ENCODE measurements around the gene C2orf69. TPM values are rescaled to one million over a fixed set of nuclear protein-coding genes. Genes with fewer than 3 reads are reported as not detected.

C2orf69 gene
- total and polyA plus RNA-seq, 2 of the 13 experiments (the other 11 are each of a cell fraction or from before 2014, with no cell fraction given), result 4.8 to 19.3 TPM

DNA sequence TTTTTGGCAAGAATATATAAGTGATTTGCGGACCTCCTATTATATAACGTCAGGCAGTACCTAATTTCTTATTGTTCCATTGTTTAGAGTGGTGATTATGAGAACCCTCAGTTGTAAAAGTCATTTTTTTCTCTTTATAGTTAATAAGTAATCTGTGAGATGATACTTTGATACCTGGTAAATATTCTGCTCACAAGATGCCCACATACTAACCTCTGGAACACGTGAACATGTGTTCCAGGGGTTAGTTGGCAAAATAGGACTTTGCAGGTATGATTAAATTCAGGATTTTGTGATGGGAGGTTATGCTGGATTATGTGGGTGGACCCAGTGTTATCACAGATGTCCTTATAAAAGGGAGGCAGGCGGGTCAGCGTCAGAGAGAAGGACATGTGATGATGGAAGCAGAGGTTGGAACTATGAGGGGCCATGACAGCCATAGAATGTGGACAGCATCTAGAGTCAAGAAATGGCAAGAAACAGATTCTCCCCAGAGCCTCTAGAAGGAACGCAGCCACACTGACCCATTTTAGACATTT, 61.1 kb downstream of the C2orf69 start (continued):
- no peak for TF ChIP-seq MEIS2 (CRISPR knock-in tag; IDR thresholded peaks at IDR 0.05)
- TF ChIP-seq, protein P1, sequence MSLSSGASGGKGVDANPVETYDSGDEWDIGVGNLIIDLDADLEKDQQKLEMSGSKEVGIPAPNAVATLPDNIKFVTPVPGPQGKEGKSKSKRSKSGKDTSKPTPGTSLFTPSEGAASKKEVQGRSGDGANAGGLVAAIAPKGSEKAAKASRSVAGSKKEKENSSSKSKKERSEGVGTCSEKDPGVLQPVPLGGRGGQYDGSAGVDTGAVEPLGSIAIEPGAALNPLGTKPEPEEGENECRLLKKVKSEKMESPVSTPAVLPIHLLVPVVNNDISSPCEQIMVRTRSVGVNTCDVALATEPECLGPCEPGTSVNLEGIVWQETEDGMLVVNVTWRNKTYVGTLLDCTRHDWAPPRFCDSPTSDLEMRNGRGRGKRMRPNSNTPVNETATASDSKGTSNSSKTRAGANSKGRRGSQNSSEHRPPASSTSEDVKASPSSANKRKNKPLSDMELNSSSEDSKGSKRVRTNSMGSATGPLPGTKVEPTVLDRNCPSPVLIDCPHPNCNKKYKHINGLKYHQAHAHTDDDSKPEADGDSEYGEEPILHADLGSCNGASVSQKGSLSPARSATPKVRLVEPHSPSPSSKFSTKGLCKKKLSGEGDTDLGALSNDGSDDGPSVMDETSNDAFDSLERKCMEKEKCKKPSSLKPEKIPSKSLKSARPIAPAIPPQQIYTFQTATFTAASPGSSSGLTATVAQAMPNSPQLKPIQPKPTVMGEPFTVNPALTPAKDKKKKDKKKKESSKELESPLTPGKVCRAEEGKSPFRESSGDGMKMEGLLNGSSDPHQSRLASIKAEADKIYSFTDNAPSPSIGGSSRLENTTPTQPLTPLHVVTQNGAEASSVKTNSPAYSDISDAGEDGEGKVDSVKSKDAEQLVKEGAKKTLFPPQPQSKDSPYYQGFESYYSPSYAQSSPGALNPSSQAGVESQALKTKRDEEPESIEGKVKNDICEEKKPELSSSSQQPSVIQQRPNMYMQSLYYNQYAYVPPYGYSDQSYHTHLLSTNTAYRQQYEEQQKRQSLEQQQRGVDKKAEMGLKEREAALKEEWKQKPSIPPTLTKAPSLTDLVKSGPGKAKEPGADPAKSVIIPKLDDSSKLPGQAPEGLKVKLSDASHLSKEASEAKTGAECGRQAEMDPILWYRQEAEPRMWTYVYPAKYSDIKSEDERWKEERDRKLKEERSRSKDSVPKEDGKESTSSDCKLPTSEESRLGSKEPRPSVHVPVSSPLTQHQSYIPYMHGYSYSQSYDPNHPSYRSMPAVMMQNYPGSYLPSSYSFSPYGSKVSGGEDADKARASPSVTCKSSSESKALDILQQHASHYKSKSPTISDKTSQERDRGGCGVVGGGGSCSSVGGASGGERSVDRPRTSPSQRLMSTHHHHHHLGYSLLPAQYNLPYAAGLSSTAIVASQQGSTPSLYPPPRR (CRISPR knock-in tag; IDR thresholded peaks at IDR 0.05; ENCODE audit: borderline replicate concordance), result no peak
- TF ChIP-seq ZNF350 (CRISPR knock-in tag; IDR thresholded peaks at IDR 0.05; ENCODE audit: borderline replicate concordance, low read depth), result no peak
- no peak for TF ChIP-seq ZNF510 (CRISPR knock-in tag; IDR thresholded peaks at IDR 0.05; ENCODE audit: low read depth)

DNA sequence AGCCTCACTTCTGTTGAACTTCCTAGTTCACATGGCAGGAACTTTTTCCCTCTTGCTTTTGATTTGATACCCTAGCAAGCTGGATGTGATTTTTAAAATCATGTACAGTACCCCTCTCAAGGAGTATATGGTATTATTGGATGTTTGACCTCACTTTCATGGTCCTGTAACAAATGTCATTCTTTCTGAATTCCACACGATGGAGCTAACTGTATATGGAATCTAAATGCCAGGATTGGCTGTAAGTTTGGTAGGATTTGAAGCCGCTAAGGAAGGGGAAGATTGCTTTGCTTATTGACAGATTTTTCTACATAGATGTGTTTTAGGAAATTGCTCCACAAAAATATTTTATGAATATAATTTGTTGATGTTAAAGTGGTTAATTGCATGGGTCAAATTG, 62.6 kb downstream of the C2orf69 start:
- WGBS (ENCODE audit: low lambda C conversion rate), result 36% methylated on average over 2 of the region's 2 CpGs
- no peak overlapping the region for H3K4me3 ChIP-seq (replicated peaks in 1 of 3; ENCODE audit: insufficient read depth in 1 of 3, low read depth in 2 of 3, low read length in 3 of 3)
- CTCF ChIA-PET (ENCODE audit: low intra/inter-chr PET ratio, low total read pairs), result interaction anchor here (1.2 to 1.7 kb wide), 3 partner anchors 508 to 729 kb away, joined by 5 to 9 read pairs (median 7); partner anchors contain the start of gene KCTD18
- H3K27ac ChIP-seq (ENCODE audit: extremely low read length, insufficient read depth, low read length), result no peak overlapping the region
- intact Hi-C loops (cut with micrococcal nuclease; ENCODE audit: unreplicated experiment) (loop anchor here (1.0 to 10.0 kb wide), 4 partner anchors 537 to 761 kb away; partner anchors contain the start of gene KCTD18), in situ Hi-C loops (cut with HindIII; ENCODE audit: extremely low pct_ligation_motif_present, low pct_unique_long_range_greater_than_20kb) (loop anchor here (10.0 to 25.0 kb wide), 3 partner anchors 511 to 839 kb away; partner anchors contain the start of gene BZW1)
- POLR2A ChIA-PET, result interaction anchor here (0.8 kb wide), 1 partner anchor 537 kb away, joined by 3 read pairs; the partner anchor contains the start of gene KCTD18
- H3K9ac ChIP-seq (ENCODE audit: insufficient read depth, low read depth, low read length), result no peak overlapping the region
- no peak overlapping the region for H2AFZ ChIP-seq (ENCODE audit: low read length)
- no peaks in the 10 kb centered on the region for H3K27me3 ChIP-seq (ENCODE audit: control insufficient read depth in 1 of 2, insufficient read depth in 2 of 2, low read length in 2 of 2)
- H3K9me3 ChIP-seq (ENCODE audit: low read length), result no peaks in the 10 kb centered on the region
- no peaks in the 10 kb centered on the region for H3K79me2 ChIP-seq (ENCODE audit: insufficient read depth, low read length)
- DNase-seq (ENCODE audit: low spot score), result peak; percentile 46
- ATAC-seq, result peak; percentile 79
- no peak overlapping the region for H3K4me2 ChIP-seq (ENCODE audit: low read depth, low read length)
- no peaks in the 10 kb centered on the region for H4K20me1 ChIP-seq (ENCODE audit: insufficient read depth, low read length)
- no TSS peak for BruUV-seq (replicated peaks)
- peak; percentile 89 for FAIRE-seq
- peaks cover 26% of the 10 kb centered on the region for H3K4me1 ChIP-seq (ENCODE audit: insufficient read depth, low read length)
- H3K36me3 ChIP-seq (replicated peaks in 1 of 2; ENCODE audit: control insufficient read depth in 1 of 2, insufficient read depth in 2 of 2, low read length in 2 of 2), result no peaks in the 10 kb centered on the region
- TF ChIP-seq, protein P2, sequence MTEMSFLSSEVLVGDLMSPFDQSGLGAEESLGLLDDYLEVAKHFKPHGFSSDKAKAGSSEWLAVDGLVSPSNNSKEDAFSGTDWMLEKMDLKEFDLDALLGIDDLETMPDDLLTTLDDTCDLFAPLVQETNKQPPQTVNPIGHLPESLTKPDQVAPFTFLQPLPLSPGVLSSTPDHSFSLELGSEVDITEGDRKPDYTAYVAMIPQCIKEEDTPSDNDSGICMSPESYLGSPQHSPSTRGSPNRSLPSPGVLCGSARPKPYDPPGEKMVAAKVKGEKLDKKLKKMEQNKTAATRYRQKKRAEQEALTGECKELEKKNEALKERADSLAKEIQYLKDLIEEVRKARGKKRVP (CRISPR knock-in tag; IDR thresholded peaks at IDR 0.05), result no peak
- TF ChIP-seq ZNF816 (CRISPR knock-in tag; IDR thresholded peaks at IDR 0.05; ENCODE audit: borderline replicate concordance) (no peak), RAD21 (CRISPR knock-in tag; IDR thresholded peaks at IDR 0.05) (peak; percentile 71), KDM5A (IDR thresholded peaks at IDR 0.05; ENCODE audit: borderline replicate concordance, low read length) (peak; percentile 44; the same call in 1 of the 2 replicates), ELF3 (CRISPR knock-in tag; IDR thresholded peaks at IDR 0.05) (peak; percentile 34; the same call in 1 of the 2 replicates), ZNF335 (CRISPR knock-in tag; IDR thresholded peaks at IDR 0.05) (no peak)

Measured in HepG2 (cell line).